ENCODE data around the gene FGF2.
"Not testable (repeated sequence)": the region's sequence is repeated elsewhere in the genome, so short reads cannot be mapped to it uniquely, and the experiment has no call there.

Gene FGF2

DNA sequence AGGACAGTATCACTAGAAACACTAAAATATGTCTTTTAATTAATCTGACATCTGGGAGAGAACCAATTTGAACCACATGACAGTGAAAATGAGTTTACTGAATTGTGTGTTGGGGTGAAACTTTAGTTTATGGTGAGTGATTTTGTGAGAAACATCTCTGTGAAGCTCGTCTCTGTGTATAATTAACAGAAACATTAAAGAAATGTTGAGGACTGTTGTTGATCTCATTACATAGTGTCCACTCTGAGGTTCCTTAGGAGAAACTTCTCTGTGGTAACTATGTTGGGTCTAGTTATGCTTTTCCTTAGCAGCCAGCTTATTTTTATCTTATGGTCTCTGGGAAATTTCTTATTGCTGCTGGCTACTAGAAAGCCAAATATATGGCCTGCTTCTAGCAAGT is 15.8 kb downstream of the FGF2 start:
- no peak overlapping the region for H2AFZ ChIP-seq (ENCODE audit: low read depth, low read length)
- peaks cover 3% of the 10 kb centered on the region for H3K9me3 ChIP-seq (ENCODE audit: low read length)
- H3K36me3 ChIP-seq (ENCODE audit: insufficient read depth, low read length): peaks cover 13% of the 10 kb centered on the region
- H3K4me3 ChIP-seq (ENCODE audit: low read length): no peak overlapping the region
- H3K4me1 ChIP-seq (ENCODE audit: insufficient read depth, low read length): no peaks in the 10 kb centered on the region
- no peaks in the 10 kb centered on the region for H3K27me3 ChIP-seq (ENCODE audit: insufficient read depth, low read length)

DNA sequence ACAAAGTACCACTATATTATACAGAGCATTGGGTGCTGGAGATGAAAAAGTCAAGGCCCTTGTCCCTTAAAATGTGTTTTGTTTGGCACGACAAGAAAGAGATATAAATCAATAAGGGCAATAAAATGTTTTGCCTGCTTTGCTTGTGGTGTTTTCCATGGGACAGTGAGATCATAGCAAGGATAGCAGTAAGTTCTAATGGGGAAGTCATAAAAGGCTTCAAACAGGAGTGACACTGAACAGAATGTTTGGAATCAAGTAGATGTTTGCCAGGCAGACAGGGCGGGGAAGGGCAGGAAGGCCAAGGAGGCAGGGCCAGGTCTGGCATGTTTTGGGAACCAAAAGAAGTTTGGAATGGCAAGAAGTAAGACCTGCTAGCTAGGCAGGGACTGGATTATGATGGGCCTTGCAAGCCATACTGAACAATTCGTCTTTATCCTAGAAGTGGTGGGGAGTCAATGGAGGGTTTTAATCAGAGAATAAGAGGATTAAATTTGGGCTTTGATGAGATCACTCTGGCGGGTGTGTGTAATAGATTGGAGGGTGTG is 16.4 kb downstream of the FGF2 start:
- Histone ChIP-seq H2AFZ (ENCODE audit: low read depth, low read length) (no peak overlapping the region), H3K36me3 (ENCODE audit: insufficient read depth, low read length) (peaks cover 13% of the 10 kb centered on the region), H3K4me1 (ENCODE audit: insufficient read depth, low read length) (no peaks in the 10 kb centered on the region), H3K4me3 (ENCODE audit: low read length) (no peak overlapping the region), H3K9me3 (ENCODE audit: low read length) (peaks cover 7% of the 10 kb centered on the region), H3K27me3 (ENCODE audit: insufficient read depth, low read length) (no peaks in the 10 kb centered on the region)

DNA sequence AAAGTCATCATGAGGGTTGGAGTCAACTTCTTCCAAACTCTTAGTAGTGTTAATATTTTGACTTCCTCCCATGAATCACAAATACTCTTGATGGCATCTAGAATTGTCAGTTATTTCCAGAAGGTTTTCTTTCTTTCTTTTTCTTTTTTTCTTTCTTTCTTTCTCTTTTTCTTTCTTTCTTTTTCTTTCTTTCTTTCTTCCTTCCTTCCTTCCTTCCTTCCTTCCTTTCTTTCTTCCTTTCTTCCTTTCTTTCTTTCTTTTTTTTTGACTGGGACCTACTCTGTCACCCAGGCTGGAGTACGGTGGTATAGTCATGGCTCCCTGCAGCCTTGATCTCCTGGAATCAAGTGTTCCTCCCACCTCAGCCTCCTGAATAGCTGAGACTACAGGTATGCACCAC is 17.8 kb downstream of the FGF2 start:
- not testable (repeated sequence) for H3K36me3 ChIP-seq (ENCODE audit: insufficient read depth, low read length); H3K9me3 ChIP-seq (ENCODE audit: low read length); H3K27me3 ChIP-seq (ENCODE audit: insufficient read depth, low read length)

DNA sequence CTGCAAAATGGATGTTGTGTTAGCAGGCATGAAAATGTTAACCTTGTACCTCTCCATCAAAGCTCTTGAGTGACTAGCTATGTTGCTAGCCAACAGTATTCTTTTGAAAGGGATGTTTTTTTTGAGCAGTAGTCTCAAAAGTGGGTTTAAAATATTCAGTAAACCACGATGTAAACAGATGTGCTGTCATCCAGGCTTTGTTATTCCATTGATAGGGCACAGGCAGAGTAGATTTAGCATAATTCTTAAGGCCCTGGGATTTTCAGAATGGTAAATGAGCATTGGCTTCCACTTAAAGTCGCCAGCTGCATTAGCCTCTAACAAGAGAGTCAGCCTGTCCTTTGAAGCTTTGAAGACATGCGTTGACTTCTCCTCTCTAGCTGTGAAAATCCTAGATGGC is 18.4 kb downstream of the FGF2 start:
- H3K4me1 ChIP-seq (ENCODE audit: insufficient read depth, low read length): no peaks in the 10 kb centered on the region
- H3K36me3 ChIP-seq (ENCODE audit: insufficient read depth, low read length): peaks cover 4% of the 10 kb centered on the region
- no peak overlapping the region for H2AFZ ChIP-seq (ENCODE audit: low read depth, low read length)

More for the DNA sequence above, 17.8 kb downstream of the FGF2 start:
- H3K4me3 ChIP-seq (ENCODE audit: low read length); H3K4me1 ChIP-seq (ENCODE audit: insufficient read depth, low read length); H2AFZ ChIP-seq (ENCODE audit: low read depth, low read length): not testable (repeated sequence)

DNA sequence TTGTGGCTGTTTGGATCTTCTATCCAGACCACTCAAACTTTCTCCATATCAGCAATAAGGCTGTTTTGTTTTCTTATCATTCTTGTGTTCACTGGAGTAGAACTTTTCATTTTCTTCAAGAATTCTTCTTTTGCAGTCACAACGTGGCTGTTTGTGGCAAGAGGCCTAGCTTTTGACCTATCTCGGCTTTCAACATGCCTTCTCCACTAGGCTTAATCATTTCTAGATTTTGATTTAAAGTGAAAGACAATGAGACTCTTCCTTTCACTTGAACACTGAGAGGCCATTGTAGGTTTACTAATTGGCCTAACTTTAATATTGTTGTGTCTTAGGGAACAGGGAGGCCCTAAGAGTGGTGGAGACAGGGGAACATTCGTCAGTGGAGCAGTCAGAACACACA is 19.1 kb downstream of the FGF2 start:
- Histone ChIP-seq H3K27me3 (ENCODE audit: insufficient read depth, low read length) (no peaks in the 10 kb centered on the region), H3K4me3 (ENCODE audit: low read length) (no peak overlapping the region), H3K36me3 (ENCODE audit: insufficient read depth, low read length) (no peaks in the 10 kb centered on the region), H3K4me1 (ENCODE audit: insufficient read depth, low read length) (no peaks in the 10 kb centered on the region), H3K9me3 (ENCODE audit: low read length) (peaks cover 7% of the 10 kb centered on the region), H2AFZ (ENCODE audit: low read depth, low read length) (no peak overlapping the region)

More for the DNA sequence above, 18.4 kb downstream of the FGF2 start:
- H3K27me3 ChIP-seq (ENCODE audit: insufficient read depth, low read length): no peaks in the 10 kb centered on the region
- no peak overlapping the region for H3K4me3 ChIP-seq (ENCODE audit: low read length)
- H3K9me3 ChIP-seq (ENCODE audit: low read length): peaks cover 7% of the 10 kb centered on the region

DNA sequence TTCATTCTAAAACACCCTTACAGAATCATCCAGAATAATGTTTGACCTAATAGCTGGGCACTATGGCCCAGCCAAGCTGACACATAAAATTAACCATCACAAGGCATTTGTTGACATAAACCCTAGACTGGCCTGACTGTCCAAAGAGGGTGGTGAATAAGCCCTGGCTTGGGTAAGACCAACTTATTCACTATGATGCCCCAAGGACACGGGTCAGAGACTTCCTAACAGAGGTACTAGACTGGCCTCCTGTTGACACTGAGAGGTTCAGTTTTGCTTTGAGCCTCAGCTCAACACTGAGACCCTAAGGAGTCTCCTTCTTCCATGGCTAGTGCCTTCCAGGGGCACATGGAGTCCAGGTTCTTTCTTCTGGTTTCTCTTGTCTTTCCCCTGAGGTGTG is 21.3 kb downstream of the FGF2 start:
- H2AFZ ChIP-seq (ENCODE audit: low read depth, low read length): no peak overlapping the region
- peaks cover 7% of the 10 kb centered on the region for H3K9me3 ChIP-seq (ENCODE audit: low read length)
- no peaks in the 10 kb centered on the region for H3K4me1 ChIP-seq (ENCODE audit: insufficient read depth, low read length)
- H3K4me3 ChIP-seq (ENCODE audit: low read length): no peak overlapping the region
- H3K27me3 ChIP-seq (ENCODE audit: insufficient read depth, low read length): no peaks in the 10 kb centered on the region
- H3K36me3 ChIP-seq (ENCODE audit: insufficient read depth, low read length): no peaks in the 10 kb centered on the region

DNA sequence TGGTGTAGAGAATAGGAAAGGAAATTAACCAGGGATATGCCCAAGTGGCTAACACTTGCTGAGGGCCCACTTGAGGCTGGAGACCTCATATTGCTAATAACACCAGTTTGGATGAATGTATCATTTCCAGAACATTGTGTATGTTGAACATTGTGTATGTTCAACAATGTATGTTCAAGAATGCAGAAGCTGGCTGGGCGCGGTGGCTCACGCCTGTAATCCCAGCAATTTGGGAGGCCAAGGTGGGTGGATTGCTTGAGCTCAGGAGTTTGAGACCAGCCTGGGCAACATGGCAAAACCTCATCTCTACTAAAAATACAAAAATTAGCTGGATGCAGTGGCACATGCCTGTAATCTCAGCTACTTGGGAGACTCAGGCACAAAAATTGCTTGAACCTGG is 23.2 kb downstream of the FGF2 start:
- not testable (repeated sequence) for H2AFZ ChIP-seq (ENCODE audit: low read depth, low read length); H3K4me1 ChIP-seq (ENCODE audit: insufficient read depth, low read length); H3K36me3 ChIP-seq (ENCODE audit: insufficient read depth, low read length); H3K27me3 ChIP-seq (ENCODE audit: insufficient read depth, low read length); H3K4me3 ChIP-seq (ENCODE audit: low read length); H3K9me3 ChIP-seq (ENCODE audit: low read length)

DNA sequence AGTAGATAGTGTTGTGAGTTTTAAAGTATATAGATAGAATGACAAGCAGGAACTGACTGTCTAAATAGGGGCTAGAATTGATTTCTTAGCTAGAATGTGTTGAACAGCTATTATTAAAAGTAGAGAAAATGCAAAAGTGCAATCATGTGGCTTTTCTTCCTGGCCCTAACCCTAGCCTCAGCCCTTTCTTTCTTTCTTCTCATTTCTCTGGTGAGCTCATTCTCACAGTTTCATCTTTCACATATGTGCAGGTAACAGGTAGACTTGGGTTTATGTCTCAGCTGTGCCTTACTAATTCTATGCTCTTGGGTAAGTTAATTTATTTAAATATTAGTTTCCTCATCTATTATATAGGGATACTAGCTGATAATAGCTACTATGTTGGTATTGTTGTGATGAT is 24.9 kb downstream of the FGF2 start:
- H2AFZ ChIP-seq (ENCODE audit: low read depth, low read length): no peak overlapping the region
- no peak overlapping the region for H3K4me3 ChIP-seq (ENCODE audit: low read length)
- H3K9me3 ChIP-seq (ENCODE audit: low read length): peaks cover 7% of the 10 kb centered on the region
- no peaks in the 10 kb centered on the region for H3K27me3 ChIP-seq (ENCODE audit: insufficient read depth, low read length)
- H3K36me3 ChIP-seq (ENCODE audit: insufficient read depth, low read length): no peaks in the 10 kb centered on the region
- H3K4me1 ChIP-seq (ENCODE audit: insufficient read depth, low read length): no peaks in the 10 kb centered on the region

DNA sequence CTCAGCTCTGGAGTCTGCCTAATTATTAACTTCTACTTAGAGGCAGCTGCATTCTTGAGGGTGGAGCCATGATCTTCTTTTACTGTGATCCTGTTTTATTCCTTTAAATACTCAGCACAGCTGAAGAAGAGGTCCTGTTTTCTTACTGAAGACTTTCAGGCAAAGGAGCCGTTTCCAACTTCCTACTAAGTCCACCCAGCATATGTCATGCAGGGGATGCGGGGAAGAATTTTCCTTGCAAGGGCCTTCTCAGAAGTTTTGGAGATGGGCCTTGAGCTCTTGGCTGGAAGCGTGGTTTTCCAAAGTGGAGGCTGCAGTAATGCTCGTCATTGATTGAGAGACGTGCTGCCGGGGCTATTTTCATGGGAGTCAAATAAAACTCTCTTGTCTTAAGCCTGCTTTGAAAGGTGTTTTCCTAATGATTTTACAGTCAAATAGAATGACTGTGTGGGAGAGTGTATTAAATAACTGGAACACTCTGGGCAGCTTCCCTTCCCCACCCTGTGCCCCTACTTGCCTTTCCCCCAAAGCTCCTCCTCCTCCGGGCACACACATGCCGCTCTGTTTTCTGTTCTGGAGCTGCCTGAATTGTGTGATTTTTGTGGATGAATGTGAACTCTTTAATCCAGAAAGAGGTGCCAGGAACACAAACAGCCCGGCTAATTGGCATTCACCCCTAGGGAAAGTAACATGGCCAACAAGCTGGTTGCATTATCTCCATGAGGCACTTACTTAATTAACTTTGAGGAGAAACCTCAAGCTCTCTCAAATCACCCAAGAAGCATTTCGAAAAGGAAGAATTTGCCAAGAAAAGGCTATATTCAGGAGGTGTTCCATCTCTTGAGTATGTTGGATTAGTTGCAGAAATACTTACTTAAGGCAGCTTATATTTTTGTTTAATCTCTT is 28.1 kb downstream of the FGF2 start:
- Histone ChIP-seq H3K27me3 (ENCODE audit: insufficient read depth, low read length) (no peaks in the 10 kb centered on the region), H3K4me3 (ENCODE audit: low read length) (no peak overlapping the region), H3K4me1 (ENCODE audit: insufficient read depth, low read length) (no peaks in the 10 kb centered on the region), H2AFZ (ENCODE audit: low read depth, low read length) (no peak overlapping the region), H3K36me3 (ENCODE audit: insufficient read depth, low read length) (no peaks in the 10 kb centered on the region), H3K9me3 (ENCODE audit: low read length) (no peaks in the 10 kb centered on the region)

DNA sequence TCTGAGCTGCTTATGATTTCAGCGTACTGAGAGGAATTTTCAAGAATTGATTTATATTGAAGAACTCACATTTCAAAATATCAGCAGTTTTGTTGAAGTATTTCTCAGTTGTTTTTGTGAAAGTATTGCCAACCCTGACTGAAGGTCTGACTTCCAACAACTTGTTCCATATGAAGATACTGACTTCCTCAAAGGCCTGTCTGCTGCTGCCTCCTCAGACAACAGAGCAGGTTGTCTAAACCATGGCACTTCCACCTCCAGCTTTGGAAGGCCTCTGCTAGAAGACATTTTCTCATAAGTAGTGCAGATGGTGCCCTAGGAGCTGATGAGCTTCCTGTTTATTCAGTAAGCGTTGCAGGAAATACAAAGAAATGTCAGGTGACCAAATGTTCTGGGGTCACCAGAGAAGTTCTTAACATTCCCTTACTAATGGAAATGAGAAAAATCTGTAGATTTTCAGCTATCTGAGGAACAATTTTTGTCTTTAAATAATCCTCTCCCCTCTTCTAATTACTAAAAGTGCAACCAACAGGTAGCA is 28.8 kb downstream of the FGF2 start:
- no peaks in the 10 kb centered on the region for H3K36me3 ChIP-seq (ENCODE audit: insufficient read depth, low read length)
- no peaks in the 10 kb centered on the region for H3K27me3 ChIP-seq (ENCODE audit: insufficient read depth, low read length)
- H3K4me1 ChIP-seq (ENCODE audit: insufficient read depth, low read length): no peaks in the 10 kb centered on the region
- H3K4me3 ChIP-seq (ENCODE audit: low read length): no peak overlapping the region
- H3K9me3 ChIP-seq (ENCODE audit: low read length): no peaks in the 10 kb centered on the region
- H2AFZ ChIP-seq (ENCODE audit: low read depth, low read length): no peak overlapping the region

DNA sequence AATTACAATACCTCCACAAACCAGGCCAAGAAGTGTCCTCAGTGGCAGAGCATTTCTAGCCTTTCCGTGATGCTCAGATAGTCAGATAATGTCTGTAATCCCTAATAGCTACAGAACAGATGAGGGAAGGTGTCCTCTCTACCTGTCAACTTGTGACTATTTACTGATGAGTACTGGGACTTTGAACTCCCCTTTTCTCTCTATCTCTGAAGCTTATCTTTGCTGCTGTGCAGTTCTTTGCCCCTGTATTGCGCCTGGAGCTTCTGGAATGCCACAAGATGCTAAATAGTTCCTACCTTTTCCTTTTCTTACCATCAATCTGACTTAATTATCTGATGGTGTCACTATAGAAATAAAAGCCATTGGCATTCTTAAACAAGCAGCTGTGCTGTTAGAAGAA is 30.5 kb downstream of the FGF2 start:
- Histone ChIP-seq H3K36me3 (ENCODE audit: insufficient read depth, low read length) (no peaks in the 10 kb centered on the region), H3K4me1 (ENCODE audit: insufficient read depth, low read length) (peaks cover 3% of the 10 kb centered on the region), H3K9me3 (ENCODE audit: low read length) (no peaks in the 10 kb centered on the region), H2AFZ (ENCODE audit: low read depth, low read length) (no peak overlapping the region), H3K27me3 (ENCODE audit: insufficient read depth, low read length) (no peaks in the 10 kb centered on the region), H3K4me3 (ENCODE audit: low read length) (no peak overlapping the region)

DNA sequence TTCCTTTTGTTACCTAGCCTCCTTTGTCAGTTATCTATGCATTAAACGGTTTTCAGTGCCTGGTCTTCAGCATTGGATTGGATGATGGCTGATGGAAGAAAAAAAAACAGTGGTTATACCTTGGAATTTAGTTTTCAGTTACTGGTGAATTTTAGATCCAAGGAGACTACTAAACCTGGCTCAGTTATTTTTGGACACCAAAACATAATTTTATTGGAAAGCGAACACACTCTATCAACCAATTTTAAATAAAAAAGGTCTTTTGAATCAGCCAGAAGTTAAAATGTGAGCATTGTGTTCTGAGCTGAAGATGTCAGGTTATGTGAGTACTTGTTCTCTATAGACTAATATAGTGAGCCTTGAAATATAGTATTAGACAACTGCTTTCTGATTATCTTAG is 32.1 kb downstream of the FGF2 start:
- H3K36me3 ChIP-seq (ENCODE audit: insufficient read depth, low read length): no peaks in the 10 kb centered on the region
- no peak overlapping the region for H2AFZ ChIP-seq (ENCODE audit: low read depth, low read length)
- H3K27me3 ChIP-seq (ENCODE audit: insufficient read depth, low read length): no peaks in the 10 kb centered on the region
- H3K4me3 ChIP-seq (ENCODE audit: low read length): no peak overlapping the region
- H3K4me1 ChIP-seq (ENCODE audit: insufficient read depth, low read length): peaks cover 3% of the 10 kb centered on the region
- no peaks in the 10 kb centered on the region for H3K9me3 ChIP-seq (ENCODE audit: low read length)

DNA sequence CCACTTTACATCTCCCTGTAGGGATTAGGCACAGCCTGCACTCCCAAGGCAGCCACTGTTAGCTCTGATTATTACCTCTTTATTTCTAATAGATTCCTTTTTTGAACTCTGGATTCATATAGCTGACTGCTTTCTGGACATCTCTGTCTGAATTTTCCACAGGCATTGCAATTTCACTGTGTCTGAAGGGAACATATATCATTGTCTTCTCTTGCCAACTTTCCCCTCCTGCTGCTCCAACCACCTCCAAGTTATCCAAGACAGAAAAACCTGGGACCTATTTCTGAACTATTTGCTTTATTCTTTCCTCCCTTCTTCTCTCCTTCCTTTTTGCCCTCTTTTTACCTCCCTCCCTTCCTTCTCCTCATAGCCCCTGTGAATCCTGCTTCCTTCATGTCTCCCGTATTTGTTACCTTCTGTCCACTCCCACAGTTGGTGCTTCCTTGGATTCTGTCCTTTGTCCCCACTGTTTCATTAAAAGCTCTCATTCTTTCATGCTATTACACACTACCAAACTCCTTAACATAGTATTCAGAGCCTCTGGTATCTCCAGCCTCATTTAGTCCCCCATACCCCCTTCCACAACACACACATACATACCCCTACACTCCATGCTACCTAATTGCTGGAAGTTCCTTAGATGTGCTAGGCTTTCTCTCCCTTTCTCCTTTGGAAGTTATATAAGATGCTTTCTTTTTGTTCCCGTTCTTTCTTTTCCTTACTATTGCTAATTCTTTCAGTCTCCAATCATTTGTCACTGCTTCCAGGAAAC is 34.7 kb downstream of the FGF2 start:
- no peaks in the 10 kb centered on the region for H3K27me3 ChIP-seq (ENCODE audit: insufficient read depth, low read length)
- no peaks in the 10 kb centered on the region for H3K36me3 ChIP-seq (ENCODE audit: insufficient read depth, low read length)
- H3K4me1 ChIP-seq (ENCODE audit: insufficient read depth, low read length): peaks cover 3% of the 10 kb centered on the region
- no peak overlapping the region for H2AFZ ChIP-seq (ENCODE audit: low read depth, low read length)
- no peak overlapping the region for H3K4me3 ChIP-seq (ENCODE audit: low read length)
- no peaks in the 10 kb centered on the region for H3K9me3 ChIP-seq (ENCODE audit: low read length)

Data from neuron (in vitro differentiated cells).